GM12878 (cell line): ENCODE measurements around the gene GLI1.

ENCODE experiments used
- CEBPB ChIP-seq, 2 experiments: fragments of 150-350 bp in 1 of 2; IDR thresholded peaks; 2 replicates each; pipeline ENCODE4 v1.6.1; 2012 to 2014; ENCODE audit warnings: low read depth in 2 of 2, low read length in 2 of 2, borderline replicate concordance in 1 of 2, inconsistent platforms in 1 of 2
- CHD2 ChIP-seq: IDR thresholded peaks from 2 replicates; pipeline ENCODE4 v1.6.1; 2011; ENCODE audit warnings: low read depth, low read length, improper control_type of control experiment, borderline replicate concordance
- CREB1 ChIP-seq: IDR thresholded peaks from 2 replicates; pipeline ENCODE4 v1.6.1; 2012; ENCODE audit warnings: low read depth, mild to moderate bottlenecking, inconsistent platforms
- EED ChIP-seq: sonication (generic); IDR thresholded peaks from 2 replicates; pipeline ENCODE4 v1.6.1; 2016; ENCODE audit warnings: antibody characterized with exemption, low read depth
- EZH2 ChIP-seq: IDR thresholded peaks from 2 replicates; pipeline ENCODE4 v1.6.1; 2012; ENCODE audit warnings: low read depth, mild to moderate bottlenecking, control low read depth, inconsistent platforms, low read length, borderline replicate concordance; ENCODE audit not compliant: control insufficient read depth
- MYC ChIP-seq: IDR thresholded peaks from 2 replicates; pipeline ENCODE4 v1.6.1; 2011; ENCODE audit warnings: mild to moderate bottlenecking, low read length, moderate library complexity, inconsistent platforms; ENCODE audit not compliant: insufficient read depth, insufficient replicate concordance, insufficient read length, severe bottlenecking
- PAX5 ChIP-seq: IDR thresholded peaks from 2 replicates; pipeline ENCODE4 v1.6.1; 2011; ENCODE audit warnings: low read depth, low read length, borderline replicate concordance
- RAD21 ChIP-seq: IDR thresholded peaks from 2 replicates; pipeline ENCODE4 v1.6.1; 2011; ENCODE audit warnings: mild to moderate bottlenecking, low read depth, low read length, moderate library complexity; ENCODE audit not compliant: insufficient read depth
- SIN3A ChIP-seq: IDR thresholded peaks from 2 replicates; pipeline ENCODE4 v1.6.1; 2012; ENCODE audit warnings: low read depth, low read length, improper control_type of control experiment
- SREBF2 ChIP-seq: IDR thresholded peaks from 2 replicates; pipeline ENCODE4 v1.6.1; 2012; ENCODE audit warnings: mild to moderate bottlenecking, low read length
- TAF1 ChIP-seq: IDR thresholded peaks from 2 replicates; pipeline ENCODE4 v1.6.1; 2011; ENCODE audit warnings: mild to moderate bottlenecking, low read depth, low read length, borderline replicate concordance
- TF ChIP-seq, protein P1 (sequence below): IDR thresholded peaks from 2 replicates; pipeline ENCODE4 v1.6.1; 2012; ENCODE audit warnings: low read depth, low read length, improper control_type of control experiment
- TF ChIP-seq, protein P2 (sequence below), 3 experiments: IDR thresholded peaks in 2 of 3; conservative IDR thresholded peaks in 1 of 3; 2 replicates each; pipeline ENCODE4 v1.5.1; 2011; ENCODE audit warnings: low read depth in 3 of 3, low read length in 3 of 3, mild to moderate bottlenecking in 3 of 3, control low read depth in 2 of 3, moderate library complexity in 2 of 3, inconsistent platforms in 1 of 3, mixed read lengths in 1 of 3; ENCODE audit not compliant: control insufficient read depth in 2 of 3, insufficient read depth in 1 of 3; ENCODE audit errors: extremely low read depth in 1 of 3
- TF ChIP-seq, protein P3 (sequence below): fragments of 450-650 bp; formaldehyde crosslinking; IDR thresholded peaks from 2 replicates; pipeline ENCODE4 v1.4.0; 2022; ENCODE audit warnings: mild to moderate bottlenecking, moderate library complexity

DNA sequence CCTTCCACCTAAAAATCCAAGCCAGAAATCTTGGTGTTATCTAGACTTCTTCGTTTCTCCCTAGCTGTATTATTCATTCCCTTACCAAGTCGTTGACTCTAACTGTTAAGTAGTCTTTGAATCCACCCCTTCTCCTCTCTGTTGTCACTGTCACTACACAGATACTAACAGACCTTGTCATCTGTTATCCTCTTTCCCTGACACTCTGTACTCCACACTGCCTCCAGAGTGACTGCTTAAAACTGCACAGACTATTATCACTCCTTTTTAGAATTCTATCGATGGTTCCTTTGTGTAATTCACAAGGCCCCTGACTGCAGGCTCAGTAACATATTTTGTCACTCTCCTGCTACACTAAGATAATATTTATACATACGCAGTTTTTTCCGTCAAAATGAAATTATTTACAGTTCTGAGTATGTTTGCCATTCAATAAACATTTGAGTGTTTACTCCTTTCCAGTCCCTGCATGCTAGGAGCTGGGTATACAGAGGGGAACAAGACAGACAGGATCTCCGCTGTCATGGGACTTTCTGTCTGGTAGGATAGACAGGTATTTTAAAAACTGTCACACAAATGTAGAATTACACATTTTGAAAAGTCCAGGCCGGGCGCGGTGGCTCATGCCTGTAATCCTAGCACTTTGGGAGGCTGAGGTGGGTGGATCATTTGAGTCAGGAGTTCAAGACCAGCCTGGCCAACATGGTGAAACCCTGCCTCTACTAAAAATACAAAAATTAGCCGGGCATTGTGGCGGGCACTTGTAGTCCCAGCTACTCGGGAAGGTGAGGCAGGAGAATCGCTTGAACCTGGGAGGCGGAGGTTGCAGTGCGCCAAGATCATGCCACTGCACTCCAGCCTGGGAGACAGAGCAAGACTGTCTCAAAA is 32.1 kb downstream of the GLI1 start:
- no peak for TF ChIP-seq SIN3A
- TF ChIP-seq EZH2, result no peak
- TF ChIP-seq, protein P1, sequence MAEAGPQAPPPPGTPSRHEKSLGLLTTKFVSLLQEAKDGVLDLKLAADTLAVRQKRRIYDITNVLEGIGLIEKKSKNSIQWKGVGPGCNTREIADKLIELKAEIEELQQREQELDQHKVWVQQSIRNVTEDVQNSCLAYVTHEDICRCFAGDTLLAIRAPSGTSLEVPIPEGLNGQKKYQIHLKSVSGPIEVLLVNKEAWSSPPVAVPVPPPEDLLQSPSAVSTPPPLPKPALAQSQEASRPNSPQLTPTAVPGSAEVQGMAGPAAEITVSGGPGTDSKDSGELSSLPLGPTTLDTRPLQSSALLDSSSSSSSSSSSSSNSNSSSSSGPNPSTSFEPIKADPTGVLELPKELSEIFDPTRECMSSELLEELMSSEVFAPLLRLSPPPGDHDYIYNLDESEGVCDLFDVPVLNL, result no peak
- no peak for TF ChIP-seq CEBPB (IDR thresholded peaks at IDR 0.05; ENCODE audit: borderline replicate concordance in 1 of 2, low read depth in 2 of 2, low read length in 2 of 2)
- no peak for TF ChIP-seq PAX5
- TF ChIP-seq, protein P2, sequence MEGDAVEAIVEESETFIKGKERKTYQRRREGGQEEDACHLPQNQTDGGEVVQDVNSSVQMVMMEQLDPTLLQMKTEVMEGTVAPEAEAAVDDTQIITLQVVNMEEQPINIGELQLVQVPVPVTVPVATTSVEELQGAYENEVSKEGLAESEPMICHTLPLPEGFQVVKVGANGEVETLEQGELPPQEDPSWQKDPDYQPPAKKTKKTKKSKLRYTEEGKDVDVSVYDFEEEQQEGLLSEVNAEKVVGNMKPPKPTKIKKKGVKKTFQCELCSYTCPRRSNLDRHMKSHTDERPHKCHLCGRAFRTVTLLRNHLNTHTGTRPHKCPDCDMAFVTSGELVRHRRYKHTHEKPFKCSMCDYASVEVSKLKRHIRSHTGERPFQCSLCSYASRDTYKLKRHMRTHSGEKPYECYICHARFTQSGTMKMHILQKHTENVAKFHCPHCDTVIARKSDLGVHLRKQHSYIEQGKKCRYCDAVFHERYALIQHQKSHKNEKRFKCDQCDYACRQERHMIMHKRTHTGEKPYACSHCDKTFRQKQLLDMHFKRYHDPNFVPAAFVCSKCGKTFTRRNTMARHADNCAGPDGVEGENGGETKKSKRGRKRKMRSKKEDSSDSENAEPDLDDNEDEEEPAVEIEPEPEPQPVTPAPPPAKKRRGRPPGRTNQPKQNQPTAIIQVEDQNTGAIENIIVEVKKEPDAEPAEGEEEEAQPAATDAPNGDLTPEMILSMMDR (IDR thresholded peaks at IDR 0.05 in 2 of 3, conservative IDR thresholded peaks at IDR 0.05 in 1 of 3; ENCODE audit: control insufficient read depth in 2 of 3, extremely low read depth in 1 of 3, insufficient read depth in 1 of 3, low read depth in 3 of 3, low read length in 3 of 3), result peak in 2 of 3 experiments; percentile 23 to 34; a peak in 3 of 6 replicates
- no peak for TF ChIP-seq EED
- TF ChIP-seq CHD2, result no peak
- TF ChIP-seq, protein P3, sequence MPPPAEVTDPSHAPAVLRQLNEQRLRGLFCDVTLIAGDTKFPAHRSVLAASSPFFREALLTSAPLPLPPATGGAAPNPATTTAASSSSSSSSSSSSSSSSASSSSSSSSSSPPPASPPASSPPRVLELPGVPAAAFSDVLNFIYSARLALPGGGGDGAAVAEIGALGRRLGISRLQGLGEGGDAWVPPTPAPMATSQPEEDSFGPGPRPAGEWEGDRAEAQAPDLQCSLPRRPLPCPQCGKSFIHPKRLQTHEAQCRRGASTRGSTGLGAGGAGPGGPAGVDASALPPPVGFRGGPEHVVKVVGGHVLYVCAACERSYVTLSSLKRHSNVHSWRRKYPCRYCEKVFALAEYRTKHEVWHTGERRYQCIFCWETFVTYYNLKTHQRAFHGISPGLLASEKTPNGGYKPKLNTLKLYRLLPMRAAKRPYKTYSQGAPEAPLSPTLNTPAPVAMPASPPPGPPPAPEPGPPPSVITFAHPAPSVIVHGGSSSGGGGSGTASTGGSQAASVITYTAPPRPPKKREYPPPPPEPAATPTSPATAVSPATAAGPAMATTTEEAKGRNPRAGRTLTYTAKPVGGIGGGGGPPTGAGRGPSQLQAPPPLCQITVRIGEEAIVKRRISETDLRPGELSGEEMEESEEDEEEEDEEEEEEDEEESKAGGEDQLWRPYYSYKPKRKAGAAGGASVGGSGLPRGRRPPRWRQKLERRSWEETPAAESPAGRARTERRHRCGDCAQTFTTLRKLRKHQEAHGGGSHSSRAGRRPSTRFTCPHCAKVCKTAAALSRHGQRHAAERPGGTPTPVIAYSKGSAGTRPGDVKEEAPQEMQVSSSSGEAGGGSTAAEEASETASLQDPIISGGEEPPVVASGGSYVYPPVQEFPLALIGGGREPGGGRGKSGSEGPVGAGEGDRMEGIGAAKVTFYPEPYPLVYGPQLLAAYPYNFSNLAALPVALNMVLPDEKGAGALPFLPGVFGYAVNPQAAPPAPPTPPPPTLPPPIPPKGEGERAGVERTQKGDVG (CRISPR knock-in tag), result no peak
- no peak for TF ChIP-seq TAF1
- TF ChIP-seq RAD21, result no peak
- TF ChIP-seq SREBF2, result no peak
- no peak for TF ChIP-seq CREB1
- TF ChIP-seq MYC, result no peak
